GM23338 (cell line): ENCODE measurements around the gene RFX4. TPM values are rescaled to one million over a fixed set of nuclear protein-coding genes. Genes with fewer than 3 reads are reported as not detected.

ENCODE experiments used
- ATAC-seq: fragments of 200-7000 bp; cut with Tn5 transposase; 3 replicates; pipeline ENCODE4 v1.9.1; 2020
- DNase-seq: peaks from one replicate; pipeline ENCODE4 v3.0.0-alpha.2; 2015; ENCODE audit warnings: low spot score
- H2AFZ ChIP-seq: fragments of 200-600 bp; sonication (generic); 2 replicates; pipeline ENCODE4 v1.8.0; 2016; ENCODE audit warnings: antibody characterized with exemption, mild to moderate bottlenecking, moderate library complexity
- H3F3A ChIP-seq: fragments of 200-600 bp; sonication (generic); replicated peaks from 2 replicates; pipeline ENCODE4 v1.8.0; 2017; ENCODE audit warnings: antibody characterized with exemption, mixed run types, low read depth
- H3K27ac ChIP-seq: fragments of 200-600 bp; sonication (generic); 2 replicates; pipeline ENCODE4 v1.6.1; 2016; ENCODE audit warnings: low read depth
- H3K27me3 ChIP-seq: fragments of 200-600 bp; sonication (generic); 2 replicates; pipeline ENCODE4 v1.8.0; 2016; ENCODE audit warnings: mild to moderate bottlenecking, mixed run types, moderate library complexity; ENCODE audit not compliant: insufficient read depth
- H3K36me3 ChIP-seq: fragments of 200-600 bp; sonication (generic); 2 replicates; pipeline ENCODE4 v1.8.0; 2016; ENCODE audit warnings: mild to moderate bottlenecking; ENCODE audit not compliant: insufficient read depth
- H3K4me1 ChIP-seq: fragments of 200-600 bp; sonication (generic); 2 replicates; pipeline ENCODE4 v1.8.0; 2016; ENCODE audit warnings: mild to moderate bottlenecking, moderate library complexity; ENCODE audit not compliant: insufficient read depth
- H3K4me2 ChIP-seq: fragments of 200-600 bp; sonication (generic); 2 replicates; pipeline ENCODE4 v1.7.1; 2017; ENCODE audit warnings: mixed run types
- H3K4me3 ChIP-seq: fragments of 200-600 bp; sonication (generic); 2 replicates; pipeline ENCODE4 v1.6.1; 2016; ENCODE audit warnings: mixed run types
- H3K79me2 ChIP-seq: fragments of 200-600 bp; sonication (generic); replicated peaks from 2 replicates; pipeline ENCODE4 v1.8.0; 2017; ENCODE audit warnings: mild to moderate bottlenecking; ENCODE audit not compliant: insufficient read depth
- H3K9me2 ChIP-seq: fragments of 200-600 bp; sonication (generic); 2 replicates; pipeline ENCODE4 v1.8.0; 2017; ENCODE audit not compliant: insufficient read depth
- H4K20me1 ChIP-seq: fragments of 200-600 bp; sonication (generic); replicated peaks from 2 replicates; pipeline ENCODE4 v1.8.0; 2017; ENCODE audit warnings: mild to moderate bottlenecking; ENCODE audit not compliant: insufficient read depth
- H3K27ac Mint-ChIP-seq: 2 replicates; pipeline ENCODE4 v1.8.0; 2020; ENCODE audit warnings: inconsistent platforms, mild to moderate bottlenecking, moderate library complexity, mixed read lengths
- H3K27me3 Mint-ChIP-seq: 3 replicates; pipeline ENCODE4 v1.8.0; 2022; ENCODE audit warnings: low read depth, mild to moderate bottlenecking, moderate library complexity, mixed read lengths, inconsistent platforms; ENCODE audit not compliant: insufficient read depth, poor library complexity
- H3K36me3 Mint-ChIP-seq: 3 replicates; pipeline ENCODE4 v1.8.0; 2021; ENCODE audit warnings: low read depth, mild to moderate bottlenecking, inconsistent platforms, moderate library complexity, mixed read lengths
- H3K4me1 Mint-ChIP-seq: 3 replicates; pipeline ENCODE4 v1.8.0; 2020; ENCODE audit warnings: mild to moderate bottlenecking, inconsistent platforms, mixed read lengths
- H3K4me3 Mint-ChIP-seq: 3 replicates; pipeline ENCODE4 v1.8.0; 2021; ENCODE audit warnings: moderate library complexity, mild to moderate bottlenecking, inconsistent platforms, mixed read lengths
- H3K9me3 Mint-ChIP-seq: 3 replicates; pipeline ENCODE4 v1.8.0; 2020; ENCODE audit warnings: moderate library complexity, mild to moderate bottlenecking, inconsistent platforms, mixed read lengths
- CREB1 ChIP-seq: fragments of 250-450 bp; sonication (Bioruptor Pico); IDR thresholded peaks from 2 replicates; pipeline ENCODE4 v1.5.0; 2020; ENCODE audit warnings: low read depth, mild to moderate bottlenecking, moderate library complexity
- EZH2 ChIP-seq: fragments of 200-600 bp; sonication (generic); IDR thresholded peaks from one replicate; pipeline ENCODE4 v1.8.0; 2017; ENCODE audit warnings: antibody characterized with exemption, mild to moderate bottlenecking, low read depth; ENCODE audit not compliant: unreplicated experiment
- EZH2phosphoT487 ChIP-seq: fragments of 200-600 bp; sonication (generic); IDR thresholded peaks from one replicate; pipeline ENCODE4 v1.8.1; 2018; ENCODE audit warnings: antibody characterized with exemption; ENCODE audit not compliant: unreplicated experiment
- POLR2AphosphoS5 ChIP-seq: IDR thresholded peaks from 2 replicates; pipeline ENCODE4 v1.6.1; 2016; ENCODE audit warnings: antibody characterized with exemption, low read depth
- STAT1 ChIP-seq: IDR thresholded peaks from one replicate; pipeline ENCODE4 v1.6.1; 2016; ENCODE audit warnings: antibody characterized with exemption; ENCODE audit not compliant: unreplicated experiment
- ZNF331 ChIP-seq: fragments of 250-450 bp; sonication (Bioruptor Pico); IDR thresholded peaks from 2 replicates; pipeline ENCODE4 v1.5.0; 2020; ENCODE audit warnings: low read depth, mild to moderate bottlenecking, moderate library complexity
- polyA plus RNA-seq: library from polyadenylated mRNA; unstranded; fragments of >200 nt; fragmentation: Nextera tagmentation; extraction: Ambion mirVana; gene quantifications from 2 replicates; pipeline ENCODE4 v1.2.1, GENCODE V29; 2016
- total RNA-seq: library from RNA; depleted of rRNA; stranded (reverse); fragments of >200 nt; shearing (Covaris generic); gene quantifications from 2 replicates; pipeline ENCODE4 v1.2.3, GENCODE V29; 2014
- TF ChIP-seq, protein P1 (sequence below): fragments of 250-450 bp; sonication (Bioruptor Pico); IDR thresholded peaks from 2 replicates; pipeline ENCODE4 v1.5.0; 2020; ENCODE audit warnings: mild to moderate bottlenecking, moderate library complexity
- TF ChIP-seq, protein P2 (sequence below): IDR thresholded peaks from 2 replicates; pipeline ENCODE4 v1.6.1; 2016; ENCODE audit warnings: antibody characterized with exemption
- TF ChIP-seq, protein P3 (sequence below), 2 experiments: fragments of 200-600 bp in 1 of 2; sonication (generic) in 1 of 2; conservative IDR thresholded peaks; 2 replicates each; pipeline versions ENCODE4 v1.5.1 to v1.6.1; 2016 to 2017; ENCODE audit warnings: antibody characterized with exemption in 2 of 2, low read depth in 2 of 2, mild to moderate bottlenecking in 2 of 2, moderate library complexity in 1 of 2

Gene RFX4
- total and polyA plus RNA-seq, 2 experiments from 2014 or later, result 0.23 TPM; not detected in 1

DNA sequence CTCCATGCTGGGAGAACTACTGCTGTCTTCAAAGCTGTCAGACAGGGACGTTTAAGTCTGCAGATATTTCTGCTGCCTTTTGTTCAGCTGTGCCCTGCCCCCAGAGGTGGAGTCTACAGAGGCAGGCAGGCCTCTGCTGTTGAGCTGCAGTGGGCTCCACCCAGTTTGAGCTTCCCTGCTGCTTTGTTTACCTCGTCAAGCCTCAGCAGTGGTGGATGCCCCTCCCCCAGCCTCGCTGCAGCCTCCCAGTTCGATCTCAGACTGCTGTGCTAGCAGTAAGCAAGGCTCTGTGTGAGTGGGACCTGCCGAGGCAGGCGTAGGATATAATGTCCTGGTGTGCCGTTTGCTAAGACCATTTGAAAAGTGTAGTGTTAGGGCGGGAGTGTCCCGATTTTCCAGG, 31.4 kb upstream of the RFX4 start (continued):
- TF ChIP-seq, protein P1, sequence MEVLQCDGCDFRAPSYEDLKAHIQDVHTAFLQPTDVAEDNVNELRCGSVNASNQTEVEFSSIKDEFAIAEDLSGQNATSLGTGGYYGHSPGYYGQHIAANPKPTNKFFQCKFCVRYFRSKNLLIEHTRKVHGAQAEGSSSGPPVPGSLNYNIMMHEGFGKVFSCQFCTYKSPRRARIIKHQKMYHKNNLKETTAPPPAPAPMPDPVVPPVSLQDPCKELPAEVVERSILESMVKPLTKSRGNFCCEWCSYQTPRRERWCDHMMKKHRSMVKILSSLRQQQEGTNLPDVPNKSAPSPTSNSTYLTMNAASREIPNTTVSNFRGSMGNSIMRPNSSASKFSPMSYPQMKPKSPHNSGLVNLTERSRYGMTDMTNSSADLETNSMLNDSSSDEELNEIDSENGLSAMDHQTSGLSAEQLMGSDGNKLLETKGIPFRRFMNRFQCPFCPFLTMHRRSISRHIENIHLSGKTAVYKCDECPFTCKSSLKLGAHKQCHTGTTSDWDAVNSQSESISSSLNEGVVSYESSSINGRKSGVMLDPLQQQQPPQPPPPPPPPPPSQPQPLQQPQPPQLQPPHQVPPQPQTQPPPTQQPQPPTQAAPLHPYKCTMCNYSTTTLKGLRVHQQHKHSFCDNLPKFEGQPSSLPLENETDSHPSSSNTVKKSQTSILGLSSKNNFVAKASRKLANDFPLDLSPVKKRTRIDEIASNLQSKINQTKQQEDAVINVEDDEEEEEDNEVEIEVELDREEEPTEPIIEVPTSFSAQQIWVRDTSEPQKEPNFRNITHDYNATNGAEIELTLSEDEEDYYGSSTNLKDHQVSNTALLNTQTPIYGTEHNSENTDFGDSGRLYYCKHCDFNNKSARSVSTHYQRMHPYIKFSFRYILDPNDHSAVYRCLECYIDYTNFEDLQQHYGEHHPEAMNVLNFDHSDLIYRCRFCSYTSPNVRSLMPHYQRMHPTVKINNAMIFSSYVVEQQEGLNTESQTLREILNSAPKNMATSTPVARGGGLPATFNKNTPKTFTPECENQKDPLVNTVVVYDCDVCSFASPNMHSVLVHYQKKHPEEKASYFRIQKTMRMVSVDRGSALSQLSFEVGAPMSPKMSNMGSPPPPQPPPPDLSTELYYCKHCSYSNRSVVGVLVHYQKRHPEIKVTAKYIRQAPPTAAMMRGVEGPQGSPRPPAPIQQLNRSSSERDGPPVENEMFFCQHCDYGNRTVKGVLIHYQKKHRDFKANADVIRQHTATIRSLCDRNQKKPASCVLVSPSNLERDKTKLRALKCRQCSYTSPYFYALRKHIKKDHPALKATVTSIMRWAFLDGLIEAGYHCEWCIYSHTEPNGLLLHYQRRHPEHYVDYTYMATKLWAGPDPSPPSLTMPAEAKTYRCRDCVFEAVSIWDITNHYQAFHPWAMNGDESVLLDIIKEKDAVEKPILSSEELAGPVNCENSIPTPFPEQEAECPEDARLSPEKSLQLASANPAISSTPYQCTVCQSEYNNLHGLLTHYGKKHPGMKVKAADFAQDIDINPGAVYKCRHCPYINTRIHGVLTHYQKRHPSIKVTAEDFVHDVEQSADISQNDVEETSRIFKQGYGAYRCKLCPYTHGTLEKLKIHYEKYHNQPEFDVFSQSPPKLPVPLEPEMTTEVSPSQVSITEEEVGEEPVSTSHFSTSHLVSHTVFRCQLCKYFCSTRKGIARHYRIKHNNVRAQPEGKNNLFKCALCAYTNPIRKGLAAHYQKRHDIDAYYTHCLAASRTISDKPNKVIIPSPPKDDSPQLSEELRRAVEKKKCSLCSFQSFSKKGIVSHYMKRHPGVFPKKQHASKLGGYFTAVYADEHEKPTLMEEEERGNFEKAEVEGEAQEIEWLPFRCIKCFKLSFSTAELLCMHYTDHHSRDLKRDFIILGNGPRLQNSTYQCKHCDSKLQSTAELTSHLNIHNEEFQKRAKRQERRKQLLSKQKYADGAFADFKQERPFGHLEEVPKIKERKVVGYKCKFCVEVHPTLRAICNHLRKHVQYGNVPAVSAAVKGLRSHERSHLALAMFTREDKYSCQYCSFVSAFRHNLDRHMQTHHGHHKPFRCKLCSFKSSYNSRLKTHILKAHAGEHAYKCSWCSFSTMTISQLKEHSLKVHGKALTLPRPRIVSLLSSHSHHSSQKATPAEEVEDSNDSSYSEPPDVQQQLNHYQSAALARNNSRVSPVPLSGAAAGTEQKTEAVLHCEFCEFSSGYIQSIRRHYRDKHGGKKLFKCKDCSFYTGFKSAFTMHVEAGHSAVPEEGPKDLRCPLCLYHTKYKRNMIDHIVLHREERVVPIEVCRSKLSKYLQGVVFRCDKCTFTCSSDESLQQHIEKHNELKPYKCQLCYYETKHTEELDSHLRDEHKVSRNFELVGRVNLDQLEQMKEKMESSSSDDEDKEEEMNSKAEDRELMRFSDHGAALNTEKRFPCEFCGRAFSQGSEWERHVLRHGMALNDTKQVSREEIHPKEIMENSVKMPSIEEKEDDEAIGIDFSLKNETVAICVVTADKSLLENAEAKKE (CRISPR knock-in tag), result no peak
- TF ChIP-seq POLR2AphosphoS5 (no peak), STAT1 (no peak), EZH2 (no peak), ZNF331 (CRISPR knock-in tag) (no peak), CREB1 (CRISPR knock-in tag) (no peak), EZH2phosphoT487 (no peak)
- TF ChIP-seq, protein P2, sequence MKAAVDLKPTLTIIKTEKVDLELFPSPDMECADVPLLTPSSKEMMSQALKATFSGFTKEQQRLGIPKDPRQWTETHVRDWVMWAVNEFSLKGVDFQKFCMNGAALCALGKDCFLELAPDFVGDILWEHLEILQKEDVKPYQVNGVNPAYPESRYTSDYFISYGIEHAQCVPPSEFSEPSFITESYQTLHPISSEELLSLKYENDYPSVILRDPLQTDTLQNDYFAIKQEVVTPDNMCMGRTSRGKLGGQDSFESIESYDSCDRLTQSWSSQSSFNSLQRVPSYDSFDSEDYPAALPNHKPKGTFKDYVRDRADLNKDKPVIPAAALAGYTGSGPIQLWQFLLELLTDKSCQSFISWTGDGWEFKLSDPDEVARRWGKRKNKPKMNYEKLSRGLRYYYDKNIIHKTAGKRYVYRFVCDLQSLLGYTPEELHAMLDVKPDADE, result no peak

DNA sequence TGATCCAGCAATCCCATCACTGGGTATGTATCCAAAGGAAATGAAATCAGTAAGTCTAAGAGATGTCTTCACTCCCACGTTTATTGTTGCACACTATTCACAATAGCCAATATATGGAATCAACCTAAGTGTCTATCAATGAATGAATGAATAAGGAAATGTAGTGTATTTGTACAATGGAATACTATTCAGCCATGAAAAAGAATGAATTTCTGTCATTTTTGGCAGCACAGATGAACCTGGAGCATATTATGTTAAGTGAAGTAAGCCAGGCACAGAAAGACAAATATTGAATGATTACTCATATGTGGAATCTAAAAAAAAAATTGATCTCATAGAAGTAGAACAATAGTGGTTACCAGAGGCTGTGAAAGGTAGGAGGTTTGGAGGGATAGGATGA, 30.6 kb upstream of the RFX4 start:
- no peak for DNase-seq
- no peaks in the 10 kb centered on the region for H3F3A ChIP-seq
- H3K4me1 ChIP-seq, result no peaks in the 10 kb centered on the region
- H3K36me3 Mint-ChIP-seq, result peaks cover 20% of the 10 kb centered on the region; the same call in 2 of the 3 replicates
- no peaks in the 10 kb centered on the region for H3K9me2 ChIP-seq
- peaks cover 4% of the 10 kb centered on the region for H3K27me3 Mint-ChIP-seq
- H3K4me3 ChIP-seq, result peak overlapping the region; percentile 28; the same call in 1 of the 2 replicates
- no peaks in the 10 kb centered on the region for H3K36me3 ChIP-seq
- no peaks in the 10 kb centered on the region for H3K27me3 ChIP-seq
- no peak overlapping the region for H3K4me2 ChIP-seq
- ATAC-seq, result no peak
- peaks cover 39% of the 10 kb centered on the region for H3K9me3 Mint-ChIP-seq
- no peak overlapping the region for H2AFZ ChIP-seq
- no peak overlapping the region for H3K27ac Mint-ChIP-seq
- H4K20me1 ChIP-seq, result no peaks in the 10 kb centered on the region
- H3K4me1 Mint-ChIP-seq, result no peaks in the 10 kb centered on the region
- no peaks in the 10 kb centered on the region for H3K79me2 ChIP-seq
- no peak overlapping the region for H3K27ac ChIP-seq
- no peak overlapping the region for H3K4me3 Mint-ChIP-seq
- TF ChIP-seq STAT1, result no peak
- TF ChIP-seq, protein P3, sequence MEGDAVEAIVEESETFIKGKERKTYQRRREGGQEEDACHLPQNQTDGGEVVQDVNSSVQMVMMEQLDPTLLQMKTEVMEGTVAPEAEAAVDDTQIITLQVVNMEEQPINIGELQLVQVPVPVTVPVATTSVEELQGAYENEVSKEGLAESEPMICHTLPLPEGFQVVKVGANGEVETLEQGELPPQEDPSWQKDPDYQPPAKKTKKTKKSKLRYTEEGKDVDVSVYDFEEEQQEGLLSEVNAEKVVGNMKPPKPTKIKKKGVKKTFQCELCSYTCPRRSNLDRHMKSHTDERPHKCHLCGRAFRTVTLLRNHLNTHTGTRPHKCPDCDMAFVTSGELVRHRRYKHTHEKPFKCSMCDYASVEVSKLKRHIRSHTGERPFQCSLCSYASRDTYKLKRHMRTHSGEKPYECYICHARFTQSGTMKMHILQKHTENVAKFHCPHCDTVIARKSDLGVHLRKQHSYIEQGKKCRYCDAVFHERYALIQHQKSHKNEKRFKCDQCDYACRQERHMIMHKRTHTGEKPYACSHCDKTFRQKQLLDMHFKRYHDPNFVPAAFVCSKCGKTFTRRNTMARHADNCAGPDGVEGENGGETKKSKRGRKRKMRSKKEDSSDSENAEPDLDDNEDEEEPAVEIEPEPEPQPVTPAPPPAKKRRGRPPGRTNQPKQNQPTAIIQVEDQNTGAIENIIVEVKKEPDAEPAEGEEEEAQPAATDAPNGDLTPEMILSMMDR (conservative IDR thresholded peaks at IDR 0.05; ENCODE audit: low read depth in 2 of 2), result no peak
- TF ChIP-seq, protein P2, result no peak
